HuH-7 (cell line): Measurements from ENCODE around the gene LDHB.
"Not testable (repeated sequence)": the region's sequence is repeated elsewhere in the genome, so short reads cannot be mapped to it uniquely, and the experiment has no call there.

Experiments used
- DNase-seq: peaks from one replicate; pipeline ENCODE4 v3.0.0; 2011; ENCODE audit warnings: low spot score

Gene LDHB

DNA sequence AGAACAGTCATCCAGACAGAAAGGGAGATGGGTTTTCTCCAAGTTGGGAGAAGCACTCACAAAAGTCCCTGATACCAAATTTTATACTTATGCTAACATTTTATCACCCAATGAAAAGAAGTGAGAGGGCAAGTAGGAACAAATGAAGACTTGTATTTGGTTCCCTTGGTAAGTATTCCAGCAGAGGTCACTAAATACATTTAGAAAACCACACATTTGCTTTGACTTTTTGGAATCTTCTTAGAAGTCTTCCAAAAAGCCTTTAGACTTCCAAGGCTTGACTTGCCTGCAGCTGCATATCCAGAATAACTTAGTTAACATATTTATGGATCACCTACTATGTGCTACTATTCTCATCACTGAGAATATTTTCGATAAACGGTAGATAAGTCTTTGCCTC is 49.9 kb downstream of the LDHB start:
- no peak for DNase-seq

GRCh38 chr12:21606175-21606574 is 51.5 kb downstream of the LDHB start:
- no peak for DNase-seq

DNA sequence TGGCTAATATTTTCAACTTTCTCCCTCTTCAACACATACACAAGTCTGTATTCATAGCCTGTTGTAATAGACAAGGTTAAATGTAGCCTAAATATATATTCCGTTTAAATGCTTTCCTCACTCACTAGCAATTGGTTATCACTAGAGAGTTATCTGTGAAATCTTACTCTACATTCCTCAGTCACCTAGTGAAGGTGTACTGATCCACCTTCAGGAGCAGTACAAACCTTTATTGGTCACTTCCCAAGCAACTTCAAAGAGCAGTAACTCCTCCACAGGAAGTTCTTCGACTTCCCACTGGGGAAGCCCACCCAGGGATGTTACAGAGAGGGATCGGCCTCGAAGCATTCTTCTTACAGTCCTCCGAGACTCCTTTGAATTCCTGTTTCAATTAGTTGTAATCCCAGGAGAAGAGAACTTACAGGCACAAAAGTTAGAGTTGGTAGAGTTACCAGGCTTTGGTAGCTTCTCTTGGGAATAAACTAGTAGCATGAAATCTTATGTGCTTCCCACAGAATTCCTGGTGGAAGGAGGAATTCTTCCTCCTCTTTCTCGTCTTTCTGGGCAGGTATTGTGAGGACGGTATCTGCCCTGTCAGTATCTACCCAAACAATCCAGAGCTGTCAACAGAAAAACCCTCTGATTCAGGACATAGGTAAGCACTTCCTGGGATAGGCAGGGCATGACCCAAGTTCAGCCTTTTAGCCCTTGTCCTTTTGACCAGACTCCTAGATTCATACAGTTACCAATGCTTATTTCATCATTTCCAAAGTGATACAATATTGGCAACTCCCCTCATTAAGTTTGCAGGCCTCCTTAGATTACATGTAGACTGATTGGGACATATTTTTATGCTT is 53.2 kb downstream of the LDHB start, which contains the start of gene GYS2:
TSS of gene GYS2 (minus strand) at position 603 of the 857 bp plus-strand sequence. CDS start at position 348, 255 bp downstream.
- DNase-seq, result no peak

DNA sequence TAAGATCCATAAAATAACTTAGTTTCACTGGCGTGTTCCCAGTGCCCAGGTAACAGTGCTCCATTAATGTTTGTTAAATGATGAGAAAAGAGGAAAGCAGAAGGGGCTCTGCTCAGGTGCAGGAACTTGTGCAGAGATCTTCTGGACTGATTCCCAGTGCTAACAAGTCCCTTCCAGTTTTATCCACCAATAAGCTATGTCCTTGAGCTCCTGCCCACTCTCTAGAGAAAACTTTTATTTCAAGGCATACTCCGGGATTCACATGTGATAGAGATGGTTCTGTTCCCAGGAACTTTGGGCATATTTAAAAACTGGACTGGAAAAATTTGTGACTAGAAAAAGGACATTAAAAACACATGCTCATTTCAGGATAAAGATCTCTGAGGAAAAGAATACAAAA is 54.9 kb downstream of the LDHB start:
- no peak for DNase-seq

GRCh38 chr12:21600196-21600595 is 57.4 kb downstream of the LDHB start:
- no peak for DNase-seq

DNA sequence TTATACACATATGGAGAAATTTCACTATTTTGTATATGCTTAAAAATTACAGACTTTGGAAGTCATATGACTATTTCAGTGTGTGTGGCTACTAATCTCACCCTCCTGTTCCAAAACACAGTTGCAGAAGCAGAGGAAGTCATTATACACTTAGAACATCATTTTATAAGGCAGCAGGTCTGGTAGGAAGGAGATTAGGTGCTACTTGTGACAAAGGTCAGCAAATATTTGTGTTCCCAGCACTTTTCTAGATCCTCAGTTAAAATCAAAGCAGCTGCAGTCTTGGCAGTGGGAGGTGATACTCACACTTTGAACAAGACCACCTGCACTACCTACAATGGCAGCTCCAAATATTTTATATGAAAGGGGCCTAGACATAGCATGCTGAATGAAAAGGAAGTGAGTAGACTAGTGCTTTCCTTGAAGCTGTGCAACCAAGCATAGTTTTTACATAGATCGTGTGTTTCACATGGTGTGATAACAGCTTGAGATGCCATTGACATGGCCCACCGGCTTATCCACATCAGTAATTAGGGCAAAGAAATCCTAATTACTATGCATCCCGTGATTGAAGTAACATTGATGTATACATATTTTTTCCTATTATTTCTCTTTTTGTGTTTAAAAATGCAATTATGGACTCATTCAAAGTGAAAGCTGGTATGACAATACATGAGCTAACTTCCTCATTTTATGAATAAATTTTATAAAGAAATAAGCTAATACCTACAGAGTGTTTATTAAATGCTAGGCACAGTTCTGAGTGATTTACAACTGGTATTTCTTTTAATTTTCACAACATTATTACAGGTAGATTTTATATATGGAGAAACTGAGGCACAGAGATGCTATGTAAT is 58.3 kb downstream of the LDHB start:
- no peak for DNase-seq

GRCh38 chr12:21598651-21599050 is 59.0 kb downstream of the LDHB start:
- no peak for DNase-seq

DNA sequence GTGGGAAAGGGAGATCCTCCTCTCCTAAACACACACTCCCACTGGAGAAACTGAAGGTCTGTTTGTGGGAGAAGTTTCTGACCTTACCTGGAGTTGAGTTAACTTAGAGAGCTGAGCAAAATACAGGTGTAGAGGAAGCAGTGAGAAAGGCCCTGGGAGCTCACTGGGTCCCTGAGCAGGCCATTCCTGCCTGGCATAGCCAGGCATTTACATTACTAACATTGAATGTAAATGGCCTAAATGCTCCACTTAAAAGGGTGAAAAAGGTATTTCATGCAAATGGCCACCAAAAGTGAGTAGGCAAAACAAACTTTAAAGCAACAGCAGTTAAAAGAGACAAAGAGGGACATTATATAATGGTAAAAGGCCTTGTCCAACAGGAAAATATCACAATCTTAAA is 62.3 kb downstream of the LDHB start:
- DNase-seq, result not testable (repeated sequence)

DNA sequence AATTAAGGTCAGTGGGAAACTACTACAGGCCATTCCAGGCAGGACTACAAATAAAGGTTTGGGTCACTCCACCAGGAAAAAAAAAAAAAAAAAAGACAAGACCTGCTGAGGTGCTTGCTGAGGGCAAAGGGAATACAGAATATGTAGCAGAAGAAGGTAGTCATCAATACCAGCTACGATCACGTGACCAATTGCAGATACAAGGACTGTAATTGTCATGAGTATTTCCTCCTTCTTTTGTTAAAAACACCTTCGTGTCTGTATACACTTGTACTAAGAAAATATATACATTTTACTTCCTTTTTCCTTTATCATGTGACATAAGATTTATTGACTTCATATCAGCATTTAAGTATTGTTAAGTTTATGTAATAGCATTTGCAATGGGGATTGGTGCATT is 72.2 kb downstream of the LDHB start:
- no peak for DNase-seq
